ENCODE measurements around the gene RPSA.

Gene RPSA

GRCh38 chr3:39460677-39461076, 54.2 kb downstream of the RPSA start:
- DNase-seq, result no peak

Measured in NCI-H1694 (cell line).